Activated naive CD4-positive, alpha-beta T cell treated with anti-CD3 and anti-CD28 coated beads, Interleukin-2, amount 50 U/mL, for 16 hours (primary cell): ENCODE data around the gene NVL.
"Not testable (repeated sequence)": the region's sequence is repeated elsewhere in the genome, so short reads cannot be mapped to it uniquely, and the experiment has no call there.

Source experiments
- DNase-seq: peaks from one replicate; pipeline ENCODE4 v3.0.0-alpha.2; 2020

Gene NVL

GRCh38 chr1:224226849-224227502 lies 103.0 kb downstream of the NVL start:
- no peak for DNase-seq

- DNase-seq, result no peak
Measured at GRCh38 chr1:224223819-224224714, 105.9 kb downstream of the NVL start.

GRCh38 chr1:224219612-224220059 lies 110.3 kb downstream of the NVL start:
- no peak for DNase-seq

- DNase-seq, result no peak
Measured at GRCh38 chr1:224219011-224219611, 110.9 kb downstream of the NVL start.

- no peak for DNase-seq
Measured at GRCh38 chr1:224217655-224218623, 112.0 kb downstream of the NVL start.

- DNase-seq, result no peak
Measured at GRCh38 chr1:224216382-224216781, 113.6 kb downstream of the NVL start.

- DNase-seq, result no peak
Measured at GRCh38 chr1:224213438-224214119, 116.4 kb downstream of the NVL start.

- DNase-seq, result no peak
Measured at GRCh38 chr1:224212618-224213061, 117.3 kb downstream of the NVL start.

GRCh38 chr1:224211206-224211962 lies 118.6 kb downstream of the NVL start:
- DNase-seq, result no peak

- not testable (repeated sequence) for DNase-seq
Measured at GRCh38 chr1:224205931-224206538, 123.9 kb downstream of the NVL start.

- DNase-seq, result peak; percentile 34
Measured at GRCh38 chr1:224205438-224205840, 124.5 kb downstream of the NVL start.

GRCh38 chr1:224203243-224204016 lies 126.5 kb downstream of the NVL start:
- no peak for DNase-seq

- DNase-seq, result no peak
Measured at GRCh38 chr1:224201853-224202252, 128.1 kb downstream of the NVL start.

GRCh38 chr1:224201383-224201782 lies 128.6 kb downstream of the NVL start:
- no peak for DNase-seq

- no peak for DNase-seq
Measured at GRCh38 chr1:224199679-224200078, 130.3 kb downstream of the NVL start.

- no peak for DNase-seq
Measured at GRCh38 chr1:224198572-224198971, 131.4 kb downstream of the NVL start.

GRCh38 chr1:224196813-224197600 lies 133.0 kb downstream of the NVL start:
- DNase-seq, result no peak

GRCh38 chr1:224193319-224193966 lies 136.5 kb downstream of the NVL start:
- DNase-seq, result no peak
